HUES48 (cell line): ENCODE data around the gene KLHL30.

Experiments used
- H3K27ac ChIP-seq: one replicate; pipeline ENCODE4 v1.7.0; 2013; ENCODE audit warnings: low read depth, low read length, inconsistent platforms
- H3K27me3 ChIP-seq: 2 replicates; pipeline ENCODE4 v1.6.1; 2013; ENCODE audit warnings: mild to moderate bottlenecking, low read length; ENCODE audit not compliant: control insufficient read depth, insufficient read depth
- H3K36me3 ChIP-seq: 2 replicates; pipeline ENCODE4 v1.6.1; 2013; ENCODE audit warnings: low read length; ENCODE audit not compliant: control insufficient read depth, insufficient read depth
- H3K4me1 ChIP-seq: 2 replicates; pipeline ENCODE4 v1.6.1; 2013; ENCODE audit warnings: mild to moderate bottlenecking, low read length; ENCODE audit not compliant: control insufficient read depth, insufficient read depth
- H3K4me3 ChIP-seq: 2 replicates; pipeline ENCODE4 v1.5.1; 2013; ENCODE audit warnings: mild to moderate bottlenecking, low read depth, low read length
- H3K9ac ChIP-seq: 2 replicates; pipeline ENCODE4 v1.6.1; 2013; ENCODE audit warnings: mild to moderate bottlenecking, low read depth, low read length, moderate library complexity
- H3K9me3 ChIP-seq: 2 replicates; pipeline ENCODE4 v1.6.1; 2013; ENCODE audit warnings: low read length; ENCODE audit not compliant: control insufficient read depth, insufficient read depth

Gene KLHL30

DNA sequence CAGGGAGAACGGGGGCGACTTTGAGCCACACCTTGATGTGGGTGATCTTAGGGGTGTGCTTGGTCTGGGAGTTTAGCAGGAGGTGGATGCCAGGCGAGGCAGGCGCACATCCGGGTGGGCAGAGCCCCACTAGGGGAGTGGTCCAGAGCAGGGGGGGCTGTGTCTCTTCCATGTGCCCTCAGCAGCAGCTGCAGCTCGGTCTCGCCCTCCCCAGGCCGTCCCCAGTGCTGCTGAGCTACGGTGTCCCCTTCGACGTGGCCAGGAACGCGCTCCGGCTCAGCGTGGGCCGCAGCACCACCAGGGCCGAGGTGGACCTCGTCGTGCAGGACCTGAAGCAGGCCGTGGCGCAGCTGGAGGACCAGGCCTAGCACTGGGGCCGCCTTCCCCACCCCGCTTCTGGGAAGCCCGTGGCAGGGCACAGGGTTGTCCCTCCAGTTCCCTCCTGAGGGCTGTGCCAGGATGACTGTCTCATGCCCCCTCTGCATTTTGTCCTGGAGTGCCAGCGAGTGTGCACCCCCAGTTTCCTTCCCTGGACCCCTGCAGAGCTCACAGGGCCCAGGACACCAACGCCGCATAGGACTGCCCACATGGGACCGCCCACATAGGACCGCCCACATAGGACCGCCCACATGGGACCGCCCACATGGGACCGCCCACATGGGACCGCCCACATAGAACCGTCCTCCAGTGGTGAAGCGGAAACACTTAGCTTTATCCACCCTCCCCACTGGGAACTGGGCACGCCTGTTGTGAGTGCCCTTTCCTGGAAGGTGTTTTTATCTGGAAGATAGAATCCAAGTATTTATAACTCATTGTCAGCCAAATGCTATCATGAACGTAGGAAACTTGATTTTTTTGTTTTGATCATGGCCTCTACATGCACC is 40.2 kb upstream of the KLHL30 start:
- no peak overlapping the region for H3K4me3 ChIP-seq
- no peaks in the 10 kb centered on the region for H3K27me3 ChIP-seq
- no peak overlapping the region for H3K27ac ChIP-seq
- no peak overlapping the region for H3K9ac ChIP-seq
- peaks cover 8% of the 10 kb centered on the region; the same call in 1 of the 2 replicates for H3K4me1 ChIP-seq
- H3K36me3 ChIP-seq: 0 out of 2 replicates have a peak, but pooled peaks cover 6% of the 10 kb centered on the region
- no peaks in the 10 kb centered on the region for H3K9me3 ChIP-seq

DNA sequence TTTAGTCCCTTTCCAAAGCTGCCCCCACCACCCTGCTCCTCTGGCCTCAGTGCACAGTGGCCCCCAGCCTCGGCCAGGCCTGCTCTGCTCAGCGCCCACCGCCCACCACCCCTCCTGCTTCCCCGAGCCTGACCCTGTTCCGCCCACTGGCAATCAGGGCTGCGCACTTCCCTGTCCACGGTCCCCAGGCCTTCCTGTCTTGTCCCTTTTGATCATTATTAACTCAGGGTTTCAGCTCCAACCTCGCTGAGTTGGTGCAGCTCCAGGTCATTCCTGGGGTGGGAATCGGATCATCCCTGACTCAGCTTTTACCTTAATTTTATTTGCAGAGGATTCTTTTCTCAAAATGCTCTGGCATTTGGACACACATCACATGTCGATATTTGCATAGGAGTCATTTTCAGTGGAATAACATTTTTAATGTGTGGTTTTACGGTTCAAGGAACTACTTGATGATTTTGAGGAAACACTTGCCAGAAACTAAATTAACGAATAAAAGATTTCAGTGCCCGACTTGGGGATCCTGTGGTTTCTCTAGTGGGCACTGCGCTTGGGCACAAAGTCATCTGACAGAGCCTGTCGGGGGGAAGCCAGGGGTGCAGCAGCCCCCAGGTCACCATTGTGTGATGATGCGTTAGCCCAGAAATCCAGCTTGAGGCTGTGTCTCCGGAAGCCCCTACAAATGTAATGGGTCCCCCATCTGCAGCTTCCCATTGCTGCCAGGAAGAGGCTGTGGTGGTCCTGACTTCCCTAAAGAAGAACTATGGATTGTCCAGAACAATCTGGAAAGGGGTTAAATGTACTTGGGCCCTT is 39.4 kb upstream of the KLHL30 start:
- H3K4me1 ChIP-seq: peaks cover 8% of the 10 kb centered on the region; the same call in 1 of the 2 replicates
- H3K27ac ChIP-seq: no peak overlapping the region
- H3K27me3 ChIP-seq: no peaks in the 10 kb centered on the region
- no peaks in the 10 kb centered on the region for H3K9me3 ChIP-seq
- no peak overlapping the region for H3K9ac ChIP-seq
- no peak overlapping the region for H3K4me3 ChIP-seq
- H3K36me3 ChIP-seq: 0 out of 2 replicates have a peak, but pooled peaks cover 6% of the 10 kb centered on the region

DNA sequence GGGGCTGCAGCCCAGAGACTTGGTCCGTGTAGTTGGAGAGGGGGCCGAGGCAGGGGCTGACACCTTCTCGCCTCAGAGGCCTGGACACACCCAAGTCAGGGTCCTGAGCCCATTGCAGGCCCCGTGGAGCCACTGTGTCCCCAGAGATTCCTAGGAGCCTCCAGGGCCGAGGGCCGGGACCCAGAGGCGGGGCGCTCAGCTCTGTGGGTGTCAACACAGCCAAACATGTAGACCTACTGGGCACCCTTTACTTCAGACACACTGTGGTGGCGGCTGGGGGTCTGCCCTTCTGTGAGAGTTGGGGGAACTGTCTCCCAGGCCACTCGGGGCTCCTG is 38.8 kb upstream of the KLHL30 start:
- Histone ChIP-seq H3K27me3 (no peaks in the 10 kb centered on the region), H3K27ac (no peak overlapping the region), H3K9me3 (no peaks in the 10 kb centered on the region), H3K4me1 (peaks cover 8% of the 10 kb centered on the region; the same call in 1 of the 2 replicates), H3K9ac (no peak overlapping the region), H3K4me3 (no peak overlapping the region), H3K36me3 (0 out of 2 replicates have a peak, but pooled peaks cover 6% of the 10 kb centered on the region)

DNA sequence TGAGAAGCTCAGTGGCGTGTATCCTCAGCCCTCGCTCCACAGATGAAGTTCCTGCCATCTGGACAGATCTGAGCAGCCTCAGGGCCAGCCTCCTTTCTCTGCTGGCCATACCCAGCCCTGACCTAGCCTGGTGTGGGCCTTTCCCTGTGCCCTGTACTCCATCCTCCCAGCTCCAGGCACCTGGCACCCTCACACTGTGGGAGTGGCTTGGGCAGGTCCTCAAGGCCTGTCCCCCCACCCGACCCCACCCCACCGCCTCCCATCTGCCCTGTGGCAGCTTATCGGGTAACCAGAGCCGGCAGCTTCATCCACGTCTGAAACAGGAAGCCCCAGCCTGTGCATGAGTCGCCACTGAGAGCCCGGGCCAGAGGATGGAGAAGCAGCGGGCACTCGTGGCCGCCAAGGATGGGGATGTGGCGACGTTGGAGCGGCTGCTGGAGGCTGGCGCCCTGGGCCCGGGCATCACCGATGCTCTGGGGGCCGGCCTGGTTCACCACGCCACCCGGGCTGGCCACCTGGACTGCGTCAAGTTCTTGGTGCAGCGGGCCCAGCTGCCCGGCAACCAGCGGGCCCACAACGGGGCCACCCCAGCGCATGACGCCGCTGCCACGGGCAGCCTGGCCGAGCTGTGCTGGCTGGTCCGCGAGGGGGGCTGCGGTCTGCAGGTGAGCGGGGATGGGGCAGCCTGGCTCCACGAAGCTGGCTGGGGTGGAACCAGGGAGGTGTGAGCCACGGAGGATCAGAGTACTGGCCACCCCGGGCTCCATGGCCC is 38.2 kb upstream of the KLHL30 start, which contains the start of gene ESPNL:
ESPNL (plus strand) TSS at position 292 of the 772 bp plus-strand sequence; CDS start at position 372, 80 bp downstream.
- H3K4me1 ChIP-seq: peaks cover 8% of the 10 kb centered on the region; the same call in 1 of the 2 replicates
- H3K27ac ChIP-seq: no peak within 1 kb of the TSS
- no peaks in the 10 kb centered on the region for H3K9me3 ChIP-seq
- H3K27me3 ChIP-seq: no peaks in the 10 kb centered on the region
- no peak within 1 kb of the TSS for H3K9ac ChIP-seq
- no peak within 1 kb of the TSS for H3K4me3 ChIP-seq
- H3K36me3 ChIP-seq: 0 out of 2 replicates have a peak, but pooled peaks cover 4% of the 10 kb centered on the region

DNA sequence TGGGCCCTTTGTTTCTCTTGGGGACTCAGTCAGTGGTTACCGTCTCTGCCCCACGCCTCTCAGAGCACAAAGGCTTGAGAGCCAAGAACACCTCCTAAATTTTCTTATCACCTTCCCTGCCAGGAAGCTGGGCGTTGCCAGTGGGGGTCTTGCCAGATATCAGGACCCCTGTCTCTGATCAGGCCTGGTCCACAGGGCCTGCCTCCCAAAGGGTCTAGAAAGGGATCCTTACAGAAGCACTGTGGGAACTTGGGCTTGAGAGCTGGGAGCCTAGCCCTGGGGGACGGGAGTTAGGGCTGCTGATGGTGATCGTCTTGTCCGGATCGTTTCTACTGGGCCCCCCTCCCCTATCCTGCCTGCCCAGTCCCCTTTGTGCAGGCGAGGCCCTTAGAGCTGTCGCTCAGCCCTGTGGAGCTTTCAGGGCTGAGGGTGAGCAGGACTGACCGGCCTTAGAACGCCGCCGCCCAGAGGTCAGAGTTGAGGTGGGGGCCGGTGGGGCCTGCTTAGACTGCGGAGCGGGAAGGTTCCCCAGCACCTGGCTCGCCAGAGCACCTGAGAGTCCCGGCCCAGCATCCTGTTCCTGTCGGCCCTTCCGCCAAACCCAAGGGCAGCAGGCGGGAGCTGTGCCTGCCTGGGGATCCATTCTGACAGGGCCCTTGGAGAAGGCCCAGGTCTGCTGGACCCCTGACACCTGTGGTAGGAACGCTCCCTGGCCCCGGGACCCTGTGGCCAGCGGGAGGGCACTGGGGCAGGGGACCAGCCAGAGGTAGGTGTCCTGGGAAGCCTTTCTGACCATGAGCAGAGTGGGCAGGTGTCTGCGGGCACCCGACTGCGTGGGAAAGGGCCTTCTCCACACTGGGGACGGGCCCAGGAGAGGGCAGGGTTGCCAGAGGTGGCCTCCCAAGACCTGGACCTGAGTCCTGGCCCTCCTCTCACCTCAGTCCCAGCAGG is 37.4 kb upstream of the KLHL30 start:
- Histone ChIP-seq H3K27ac (no peak overlapping the region), H3K4me1 (peaks cover 7% of the 10 kb centered on the region; the same call in 1 of the 2 replicates), H3K9me3 (no peaks in the 10 kb centered on the region), H3K4me3 (no peak overlapping the region), H3K36me3 (no peaks in the 10 kb centered on the region), H3K9ac (no peak overlapping the region), H3K27me3 (no peaks in the 10 kb centered on the region)

DNA sequence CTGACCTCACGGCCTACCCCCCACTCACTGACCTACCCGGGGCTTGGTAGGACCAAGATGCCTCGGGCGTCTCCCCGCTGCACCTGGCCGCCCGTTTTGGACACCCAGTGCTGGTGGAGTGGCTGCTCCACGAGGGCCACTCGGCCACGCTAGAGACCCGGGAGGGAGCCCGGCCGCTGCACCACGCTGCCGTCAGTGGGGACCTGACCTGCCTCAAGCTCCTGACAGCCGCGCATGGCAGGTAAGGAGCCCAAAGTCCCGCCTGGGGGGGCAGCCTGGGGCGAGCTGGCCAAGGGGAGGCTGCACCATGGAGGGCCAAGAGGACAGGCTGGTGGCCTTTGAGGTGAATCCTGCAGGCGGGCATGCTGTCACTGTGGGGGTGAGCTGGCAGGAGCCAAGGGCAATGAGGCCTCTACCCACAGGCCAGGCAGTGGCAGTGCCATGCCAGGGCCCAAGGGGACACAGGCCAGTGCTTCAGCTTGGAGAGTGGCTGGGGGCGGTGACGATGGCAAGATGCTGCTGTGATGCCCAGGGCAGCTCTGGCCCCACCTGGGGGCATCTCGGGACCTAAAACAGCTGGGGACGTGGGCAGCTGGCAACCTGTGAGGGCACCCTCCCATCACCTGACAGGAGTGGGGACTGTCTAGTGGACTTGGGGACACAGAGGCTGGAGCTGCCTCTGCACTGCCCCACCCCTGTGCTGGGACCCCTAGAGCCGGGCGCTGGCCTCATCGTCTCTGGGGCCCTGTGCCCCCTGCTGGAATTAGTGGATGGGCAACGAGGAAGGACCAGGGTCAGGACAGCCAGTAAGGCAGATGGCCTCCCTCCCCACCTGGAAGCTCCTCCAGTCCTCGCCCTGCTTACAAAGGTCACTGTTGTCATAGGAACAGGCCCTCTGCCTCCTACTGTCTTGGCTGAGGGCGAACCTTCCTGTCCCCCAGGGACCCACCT is 36.3 kb upstream of the KLHL30 start:
- H3K4me3 ChIP-seq: no peak overlapping the region
- H3K27ac ChIP-seq: no peak overlapping the region
- no peaks in the 10 kb centered on the region for H3K9me3 ChIP-seq
- H3K36me3 ChIP-seq: no peaks in the 10 kb centered on the region
- no peaks in the 10 kb centered on the region for H3K4me1 ChIP-seq
- no peak overlapping the region for H3K9ac ChIP-seq
- no peaks in the 10 kb centered on the region for H3K27me3 ChIP-seq

DNA sequence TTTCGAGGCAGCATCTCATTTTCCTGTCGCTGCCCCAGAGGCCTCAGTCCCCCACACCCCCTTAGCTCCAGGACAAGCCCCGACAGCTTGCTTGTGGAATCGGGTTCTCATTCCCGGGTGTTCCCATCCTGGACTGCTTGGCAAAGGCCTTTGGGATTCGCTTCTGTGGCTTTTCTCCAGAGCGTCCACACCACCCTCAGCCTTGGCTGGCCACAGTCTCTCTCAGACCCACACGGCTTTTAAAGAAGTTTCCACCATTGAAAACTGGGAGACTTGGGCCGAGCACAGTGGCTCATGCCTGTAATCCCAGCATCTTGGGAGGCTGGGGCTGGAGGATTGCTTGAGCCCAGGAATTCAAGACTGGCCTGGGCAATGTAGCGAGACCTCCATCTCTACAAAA is 35.6 kb upstream of the KLHL30 start:
- Histone ChIP-seq H3K4me3 (no peak overlapping the region), H3K27me3 (no peaks in the 10 kb centered on the region), H3K9ac (no peak overlapping the region), H3K9me3 (no peaks in the 10 kb centered on the region), H3K36me3 (no peaks in the 10 kb centered on the region), H3K4me1 (no peaks in the 10 kb centered on the region), H3K27ac (no peak overlapping the region)

DNA sequence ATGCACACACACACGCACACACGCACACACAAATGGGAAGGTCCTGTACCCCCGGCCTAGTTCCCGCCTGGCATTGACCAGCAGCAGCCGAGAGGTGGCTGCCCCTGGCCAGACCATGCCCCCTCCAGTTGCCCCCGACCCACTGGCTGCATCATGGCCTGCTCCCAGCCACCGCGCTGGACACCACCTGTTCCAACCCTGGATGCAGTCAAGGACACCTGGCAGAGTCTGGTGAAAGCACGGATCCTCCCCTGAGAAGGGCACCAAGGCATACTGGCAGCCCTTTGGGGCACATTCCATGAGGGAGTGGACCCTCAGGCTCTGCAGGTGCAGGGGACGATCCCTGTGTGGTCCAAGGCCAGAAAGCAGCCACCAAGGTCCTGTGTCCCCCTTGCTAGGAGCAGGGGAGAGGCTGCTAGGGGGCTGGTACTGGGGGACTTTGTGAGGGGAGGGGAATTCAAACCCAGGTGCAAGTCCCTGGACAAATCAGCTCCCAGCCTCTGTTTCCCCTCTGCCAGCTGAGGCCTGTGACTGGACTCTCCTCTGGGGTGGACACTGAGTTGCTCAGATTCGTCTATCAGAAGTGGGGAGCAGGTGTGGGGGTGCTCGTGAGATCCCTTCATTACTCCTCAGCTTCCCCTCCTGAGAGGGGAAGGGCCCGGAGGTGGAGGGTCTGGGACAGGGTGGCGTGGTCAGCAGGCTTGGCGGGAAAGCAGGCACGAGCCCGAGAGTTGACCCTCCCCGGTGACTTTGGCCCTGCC is 34.8 kb upstream of the KLHL30 start:
- H3K27me3 ChIP-seq: no peaks in the 10 kb centered on the region
- H3K9me3 ChIP-seq: no peaks in the 10 kb centered on the region
- H3K4me1 ChIP-seq: 0 out of 2 replicates have a peak, but pooled peaks cover 3% of the 10 kb centered on the region
- no peak overlapping the region for H3K4me3 ChIP-seq
- no peak overlapping the region for H3K27ac ChIP-seq
- H3K9ac ChIP-seq: no peak overlapping the region
- H3K36me3 ChIP-seq: no peaks in the 10 kb centered on the region
